Stimulated activated effector memory CD8-positive, alpha-beta T cell treated with anti-CD3 and anti-CD28 coated beads, Interleukin-12 subunit alpha, Interleukin-12 subunit beta, amount 100 ng/mL, for 72 hours (primary cell): ENCODE measurements around the gene GPC3.

Experiments used
- ATAC-seq: fragments of 150-1000 bp; cut with Tn5 transposase; 2 replicates; pipeline ENCODE4 v1.10.0; 2021
- DNase-seq, 2 donors: peaks; one replicate each; pipeline ENCODE4 v3.0.0; 2021 to 2022; ENCODE audit warnings: low spot score in 2 of 2
- H3K27ac Mint-ChIP-seq: one replicate; pipeline ENCODE4 v1.8.0; 2022; ENCODE audit warnings: mild to moderate bottlenecking, mixed read lengths
- H3K36me3 Mint-ChIP-seq: one replicate; pipeline ENCODE4 v1.8.0; 2022; ENCODE audit warnings: mild to moderate bottlenecking, mixed read lengths
- H3K4me1 Mint-ChIP-seq: one replicate; pipeline ENCODE4 v1.8.0; 2022; ENCODE audit warnings: mixed read lengths
- H3K4me3 Mint-ChIP-seq: one replicate; pipeline ENCODE4 v1.8.0; 2022; ENCODE audit warnings: mild to moderate bottlenecking, mixed read lengths
- H3K9me3 Mint-ChIP-seq: one replicate; pipeline ENCODE4 v1.8.0; 2022; ENCODE audit warnings: mixed read lengths

Gene GPC3

GRCh38 chrX:133587818-133588217 is 397.6 kb downstream of the GPC3 start:
- no peak overlapping the region for H3K27ac Mint-ChIP-seq

GRCh38 chrX:133587071-133587470 is 398.3 kb downstream of the GPC3 start:
- H3K27ac Mint-ChIP-seq = no peak overlapping the region
- ATAC-seq = no peak

More at GRCh38 chrX:133587818-133588217, 397.6 kb downstream of the GPC3 start:
- no peak overlapping the region for H3K4me3 Mint-ChIP-seq
- H3K4me1 Mint-ChIP-seq = no peaks in the 10 kb centered on the region
- DNase-seq = no peak
- H3K36me3 Mint-ChIP-seq = no peaks in the 10 kb centered on the region
- no peaks in the 10 kb centered on the region for H3K9me3 Mint-ChIP-seq
- ATAC-seq = no peak

GRCh38 chrX:133586443-133586842 is 399.0 kb downstream of the GPC3 start:
- no peaks in the 10 kb centered on the region for H3K4me1 Mint-ChIP-seq

More at GRCh38 chrX:133587071-133587470, 398.3 kb downstream of the GPC3 start:
- no peaks in the 10 kb centered on the region for H3K9me3 Mint-ChIP-seq
- H3K4me3 Mint-ChIP-seq = no peak overlapping the region
- no peak for DNase-seq
- H3K36me3 Mint-ChIP-seq = no peaks in the 10 kb centered on the region
- no peaks in the 10 kb centered on the region for H3K4me1 Mint-ChIP-seq

GRCh38 chrX:133583825-133584224 is 401.6 kb downstream of the GPC3 start:
- H3K27ac Mint-ChIP-seq = no peak overlapping the region
- H3K4me1 Mint-ChIP-seq = no peaks in the 10 kb centered on the region
- no peak overlapping the region for H3K4me3 Mint-ChIP-seq
- no peaks in the 10 kb centered on the region for H3K36me3 Mint-ChIP-seq
- DNase-seq (no peak), ATAC-seq (no peak)
- H3K9me3 Mint-ChIP-seq = no peaks in the 10 kb centered on the region

More at GRCh38 chrX:133586443-133586842, 399.0 kb downstream of the GPC3 start:
- Mint-ChIP-seq H3K36me3 (no peaks in the 10 kb centered on the region), H3K9me3 (no peaks in the 10 kb centered on the region), H3K27ac (no peak overlapping the region), H3K4me3 (no peak overlapping the region)
- DNase-seq = no peak
- ATAC-seq = no peak

GRCh38 chrX:133580625-133581024 is 404.8 kb downstream of the GPC3 start:
- H3K4me1 Mint-ChIP-seq = no peaks in the 10 kb centered on the region
- DNase-seq = no peak
- ATAC-seq = no peak
- H3K9me3 Mint-ChIP-seq = no peaks in the 10 kb centered on the region
- H3K36me3 Mint-ChIP-seq = no peaks in the 10 kb centered on the region
- no peak overlapping the region for H3K4me3 Mint-ChIP-seq
- H3K27ac Mint-ChIP-seq = no peak overlapping the region

GRCh38 chrX:133579631-133580030 is 405.8 kb downstream of the GPC3 start:
- Mint-ChIP-seq H3K27ac (no peak overlapping the region), H3K4me3 (no peak overlapping the region), H3K4me1 (no peaks in the 10 kb centered on the region), H3K9me3 (no peaks in the 10 kb centered on the region), H3K36me3 (no peaks in the 10 kb centered on the region)
- no peak for ATAC-seq
- no peak for DNase-seq

- Mint-ChIP-seq H3K4me3 (no peak overlapping the region), H3K27ac (no peak overlapping the region), H3K36me3 (no peaks in the 10 kb centered on the region), H3K9me3 (peaks cover 4% of the 10 kb centered on the region), H3K4me1 (no peaks in the 10 kb centered on the region)
- ATAC-seq = no peak
- no peak for DNase-seq
These were observed 408.5 kb downstream of the GPC3 start for GRCh38 chrX:133576876-133577275.

GRCh38 chrX:133575501-133576136 is 409.8 kb downstream of the GPC3 start:
- H3K36me3 Mint-ChIP-seq = no peaks in the 10 kb centered on the region
- no peak for DNase-seq
- peaks cover 4% of the 10 kb centered on the region for H3K9me3 Mint-ChIP-seq
- no peak overlapping the region for H3K27ac Mint-ChIP-seq
- no peaks in the 10 kb centered on the region for H3K4me1 Mint-ChIP-seq
- H3K4me3 Mint-ChIP-seq = no peak overlapping the region
- ATAC-seq = no peak

- H3K4me1 Mint-ChIP-seq = no peaks in the 10 kb centered on the region
- H3K9me3 Mint-ChIP-seq = peaks cover 4% of the 10 kb centered on the region
- DNase-seq = no peak
- no peaks in the 10 kb centered on the region for H3K36me3 Mint-ChIP-seq
- no peak for ATAC-seq
- no peak overlapping the region for H3K4me3 Mint-ChIP-seq
- H3K27ac Mint-ChIP-seq = no peak overlapping the region
These were observed 410.7 kb downstream of the GPC3 start for GRCh38 chrX:133574716-133575115.

GRCh38 chrX:133570549-133570948 is 414.8 kb downstream of the GPC3 start:
- Mint-ChIP-seq H3K27ac (no peak overlapping the region), H3K9me3 (peaks cover 7% of the 10 kb centered on the region), H3K4me1 (no peaks in the 10 kb centered on the region), H3K4me3 (no peak overlapping the region), H3K36me3 (no peaks in the 10 kb centered on the region)
- DNase-seq (no peak), ATAC-seq (no peak)

- Mint-ChIP-seq H3K4me1 (no peaks in the 10 kb centered on the region), H3K4me3 (no peak overlapping the region), H3K27ac (no peak overlapping the region), H3K36me3 (no peaks in the 10 kb centered on the region), H3K9me3 (peaks cover 7% of the 10 kb centered on the region)
- no peak for DNase-seq
- no peak for ATAC-seq
These were observed 416.2 kb downstream of the GPC3 start for GRCh38 chrX:133569217-133569616.

GRCh38 chrX:133568109-133568508 is 417.3 kb downstream of the GPC3 start:
- H3K9me3 Mint-ChIP-seq = peaks cover 7% of the 10 kb centered on the region
- no peaks in the 10 kb centered on the region for H3K36me3 Mint-ChIP-seq
- H3K27ac Mint-ChIP-seq = no peak overlapping the region
- ATAC-seq (no peak), DNase-seq (no peak)
- no peak overlapping the region for H3K4me3 Mint-ChIP-seq
- H3K4me1 Mint-ChIP-seq = no peaks in the 10 kb centered on the region

- H3K27ac Mint-ChIP-seq = no peak overlapping the region
These were observed 418.5 kb downstream of the GPC3 start for GRCh38 chrX:133566876-133567275.

GRCh38 chrX:133563705-133564104 is 421.7 kb downstream of the GPC3 start:
- DNase-seq (no peak), ATAC-seq (no peak)
- H3K4me3 Mint-ChIP-seq = no peak overlapping the region
- peaks cover 3% of the 10 kb centered on the region for H3K9me3 Mint-ChIP-seq
- no peak overlapping the region for H3K27ac Mint-ChIP-seq
- H3K36me3 Mint-ChIP-seq = no peaks in the 10 kb centered on the region
- H3K4me1 Mint-ChIP-seq = no peaks in the 10 kb centered on the region

More at GRCh38 chrX:133566876-133567275, 418.5 kb downstream of the GPC3 start:
- Mint-ChIP-seq H3K4me1 (no peaks in the 10 kb centered on the region), H3K36me3 (no peaks in the 10 kb centered on the region), H3K4me3 (no peak overlapping the region), H3K9me3 (peaks cover 3% of the 10 kb centered on the region)
- ATAC-seq (no peak), DNase-seq (no peak)

GRCh38 chrX:133561251-133561650 is 424.1 kb downstream of the GPC3 start:
- no peaks in the 10 kb centered on the region for H3K4me1 Mint-ChIP-seq
- no peak for ATAC-seq
- no peak for DNase-seq
- H3K27ac Mint-ChIP-seq = no peak overlapping the region
- H3K4me3 Mint-ChIP-seq = no peak overlapping the region
- H3K36me3 Mint-ChIP-seq = no peaks in the 10 kb centered on the region
- peaks cover 2% of the 10 kb centered on the region for H3K9me3 Mint-ChIP-seq

- Mint-ChIP-seq H3K27ac (no peak overlapping the region), H3K9me3 (peaks cover 11% of the 10 kb centered on the region), H3K4me3 (no peak overlapping the region)
These were observed 425.5 kb downstream of the GPC3 start for GRCh38 chrX:133559909-133560308.

More at GRCh38 chrX:133559909-133560308, 425.5 kb downstream of the GPC3 start:
- Mint-ChIP-seq H3K36me3 (no peaks in the 10 kb centered on the region), H3K4me1 (no peaks in the 10 kb centered on the region)
- DNase-seq (no peak), ATAC-seq (no peak)
